ENCODE measurements around the gene ATP10B.

DNA sequence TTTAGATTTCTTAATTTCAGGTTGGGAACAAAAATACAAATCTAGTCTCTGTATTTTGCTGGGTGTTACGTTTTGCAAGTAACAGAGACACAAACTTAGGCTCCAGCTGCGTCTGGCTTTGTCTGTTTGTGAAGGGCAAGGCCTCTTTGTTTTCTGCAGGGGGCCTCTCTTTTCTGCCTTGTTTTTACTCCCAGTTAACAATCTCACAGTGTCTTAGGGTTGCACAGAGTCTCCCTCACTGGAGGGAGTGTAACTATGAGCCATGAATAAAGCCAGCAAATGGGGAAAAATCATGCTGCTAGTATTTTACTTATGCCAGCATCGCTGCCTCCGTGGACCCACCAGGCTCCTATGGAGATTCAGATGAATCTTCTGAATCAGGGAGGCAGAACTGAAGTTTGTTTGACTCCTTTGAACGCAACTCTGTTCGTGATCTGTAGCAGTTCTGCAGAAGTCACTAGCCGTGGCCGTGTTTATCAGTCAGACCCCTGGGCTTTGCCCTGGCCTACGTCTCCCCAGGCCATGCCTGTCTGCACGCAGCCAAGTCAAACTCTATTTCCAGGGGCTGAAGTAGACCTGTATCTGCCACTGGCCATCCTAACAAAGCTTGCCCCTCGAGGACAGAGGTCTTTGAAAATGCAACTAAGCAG is 77.2 kb downstream of the ATP10B start:
- TF ChIP-seq, protein P1, sequence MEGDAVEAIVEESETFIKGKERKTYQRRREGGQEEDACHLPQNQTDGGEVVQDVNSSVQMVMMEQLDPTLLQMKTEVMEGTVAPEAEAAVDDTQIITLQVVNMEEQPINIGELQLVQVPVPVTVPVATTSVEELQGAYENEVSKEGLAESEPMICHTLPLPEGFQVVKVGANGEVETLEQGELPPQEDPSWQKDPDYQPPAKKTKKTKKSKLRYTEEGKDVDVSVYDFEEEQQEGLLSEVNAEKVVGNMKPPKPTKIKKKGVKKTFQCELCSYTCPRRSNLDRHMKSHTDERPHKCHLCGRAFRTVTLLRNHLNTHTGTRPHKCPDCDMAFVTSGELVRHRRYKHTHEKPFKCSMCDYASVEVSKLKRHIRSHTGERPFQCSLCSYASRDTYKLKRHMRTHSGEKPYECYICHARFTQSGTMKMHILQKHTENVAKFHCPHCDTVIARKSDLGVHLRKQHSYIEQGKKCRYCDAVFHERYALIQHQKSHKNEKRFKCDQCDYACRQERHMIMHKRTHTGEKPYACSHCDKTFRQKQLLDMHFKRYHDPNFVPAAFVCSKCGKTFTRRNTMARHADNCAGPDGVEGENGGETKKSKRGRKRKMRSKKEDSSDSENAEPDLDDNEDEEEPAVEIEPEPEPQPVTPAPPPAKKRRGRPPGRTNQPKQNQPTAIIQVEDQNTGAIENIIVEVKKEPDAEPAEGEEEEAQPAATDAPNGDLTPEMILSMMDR (IDR thresholded peaks at IDR 0.05): no peak
- TF ChIP-seq ZBTB21 (CRISPR knock-in tag; IDR thresholded peaks at IDR 0.05; ENCODE audit: borderline replicate concordance): no peak
- no peak for TF ChIP-seq ETV6 (CRISPR knock-in tag; IDR thresholded peaks at IDR 0.05)
- no peak for TF ChIP-seq CBFB (CRISPR knock-in tag; IDR thresholded peaks at IDR 0.05; ENCODE audit: low read depth)
- no peak for TF ChIP-seq NFE2L1 (CRISPR knock-in tag; IDR thresholded peaks at IDR 0.05)
- TF ChIP-seq, protein P2, sequence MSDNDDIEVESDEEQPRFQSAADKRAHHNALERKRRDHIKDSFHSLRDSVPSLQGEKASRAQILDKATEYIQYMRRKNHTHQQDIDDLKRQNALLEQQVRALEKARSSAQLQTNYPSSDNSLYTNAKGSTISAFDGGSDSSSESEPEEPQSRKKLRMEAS (CRISPR knock-in tag; IDR thresholded peaks at IDR 0.05): no peak
- no peak for TF ChIP-seq ZNF416 (CRISPR knock-in tag; IDR thresholded peaks at IDR 0.05)
- TF ChIP-seq, protein P3, sequence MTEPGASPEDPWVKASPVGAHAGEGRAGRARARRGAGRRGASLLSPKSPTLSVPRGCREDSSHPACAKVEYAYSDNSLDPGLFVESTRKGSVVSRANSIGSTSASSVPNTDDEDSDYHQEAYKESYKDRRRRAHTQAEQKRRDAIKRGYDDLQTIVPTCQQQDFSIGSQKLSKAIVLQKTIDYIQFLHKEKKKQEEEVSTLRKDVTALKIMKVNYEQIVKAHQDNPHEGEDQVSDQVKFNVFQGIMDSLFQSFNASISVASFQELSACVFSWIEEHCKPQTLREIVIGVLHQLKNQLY (CRISPR knock-in tag; IDR thresholded peaks at IDR 0.05): no peak

Measured in WTC11 (cell line).